CD8-positive, alpha-beta memory T cell (primary cell): ENCODE results near the gene SPRTN. TPM values are rescaled to one million over a fixed set of nuclear protein-coding genes. Genes with fewer than 3 reads are reported as not detected.
A peak's percentile ranks its signal among the peaks of the same experiment; 100 is the strongest.
"Not testable (repeated sequence)": the region's sequence is repeated elsewhere in the genome, so short reads cannot be mapped to it uniquely, and the experiment has no call there.

Experiments
- CTCF ChIA-PET: fragments of 350-600 bp; sonication (Branson Sonifier 250); formaldehyde crosslinking; loops from one replicate; lab custom pipeline; 2021; ENCODE audit warnings: antibody characterized with exemption; lab: Charles Lee
- POLR2A ChIA-PET: fragments of 350-600 bp; sonication (Branson Sonifier 250); formaldehyde crosslinking; loops from one replicate; lab custom pipeline; 2021; ENCODE audit warnings: antibody characterized with exemption; lab: Charles Lee
- DNase-seq, 5 donors: peaks; one replicate each; pipeline versions ENCODE4 v3.0.0 to v3.0.0-alpha.2; 2020 to 2022; ENCODE audit warnings: mixed read lengths in 1 of 5
- H3K27ac ChIP-seq: one replicate; pipeline ENCODE4 v1.7.0; 2013; ENCODE audit warnings: low read depth, mild to moderate bottlenecking, low read length, moderate library complexity
- H3K27me3 ChIP-seq: 2 replicates; pipeline ENCODE4 v1.7.0; 2013; ENCODE audit warnings: low read length, mild to moderate bottlenecking; ENCODE audit not compliant: insufficient read depth, poor library complexity, severe bottlenecking
- H3K36me3 ChIP-seq: 2 replicates; pipeline ENCODE4 v1.7.0; 2013; ENCODE audit warnings: mild to moderate bottlenecking, low read length, moderate library complexity; ENCODE audit not compliant: insufficient read depth
- H3K4me1 ChIP-seq: 2 replicates; pipeline ENCODE4 v1.7.0; 2013; ENCODE audit warnings: mild to moderate bottlenecking, low read length, moderate library complexity; ENCODE audit not compliant: insufficient read depth
- H3K4me3 ChIP-seq: 2 replicates; pipeline ENCODE4 v1.7.0; 2013; ENCODE audit warnings: mild to moderate bottlenecking, low read length
- H3K9me3 ChIP-seq: 2 replicates; pipeline ENCODE4 v1.7.0; 2013; ENCODE audit warnings: mild to moderate bottlenecking, low read length
- H3K27ac Mint-ChIP-seq, 8 donors: one replicate each; pipeline ENCODE4 v1.8.0; 2020 to 2021; ENCODE audit warnings: mixed read lengths in 8 of 8, mild to moderate bottlenecking in 6 of 8, inconsistent platforms in 3 of 8, moderate library complexity in 3 of 8
- H3K27me3 Mint-ChIP-seq, 2 donors: one replicate each; pipeline ENCODE4 v1.8.0; 2020 to 2021; ENCODE audit warnings: mixed read lengths in 2 of 2, mild to moderate bottlenecking in 1 of 2, moderate library complexity in 1 of 2
- H3K36me3 Mint-ChIP-seq, 3 donors: one replicate each; pipeline ENCODE4 v1.8.0; 2020 to 2021; ENCODE audit warnings: mixed read lengths in 3 of 3, inconsistent platforms in 1 of 3, mild to moderate bottlenecking in 1 of 3
- H3K4me1 Mint-ChIP-seq, 3 donors: one replicate each; pipeline ENCODE4 v1.8.0; 2020 to 2021; ENCODE audit warnings: mixed read lengths in 3 of 3, inconsistent platforms in 1 of 3, mild to moderate bottlenecking in 1 of 3
- H3K4me3 Mint-ChIP-seq, 7 donors: one replicate each; pipeline ENCODE4 v1.8.0; 2020 to 2021; ENCODE audit warnings: mixed read lengths in 7 of 7, mild to moderate bottlenecking in 6 of 7, moderate library complexity in 4 of 7, inconsistent platforms in 2 of 7
- H3K9me3 Mint-ChIP-seq, 5 donors: one replicate each; pipeline ENCODE4 v1.8.0; 2020 to 2022; ENCODE audit warnings: mixed read lengths in 5 of 5, mild to moderate bottlenecking in 3 of 5, moderate library complexity in 2 of 5, inconsistent platforms in 1 of 5
- polyA plus RNA-seq: library from polyadenylated mRNA; unstranded; fragments of 300-500 nt; fragmentation: Illumina TruSeq; gene quantifications from one replicate; pipeline ENCODE4 v1.2.3, GENCODE V29; 2021
- total RNA-seq, 2 experiments: library from RNA; stranded (reverse); gene quantifications; one replicate each; pipeline ENCODE4 v1.2.3, GENCODE V29; 2021

The SPRTN gene
- total and polyA plus RNA-seq, 3 experiments from 2014 or later, result 10.7 to 16.6 (median 12.7) TPM

DNA sequence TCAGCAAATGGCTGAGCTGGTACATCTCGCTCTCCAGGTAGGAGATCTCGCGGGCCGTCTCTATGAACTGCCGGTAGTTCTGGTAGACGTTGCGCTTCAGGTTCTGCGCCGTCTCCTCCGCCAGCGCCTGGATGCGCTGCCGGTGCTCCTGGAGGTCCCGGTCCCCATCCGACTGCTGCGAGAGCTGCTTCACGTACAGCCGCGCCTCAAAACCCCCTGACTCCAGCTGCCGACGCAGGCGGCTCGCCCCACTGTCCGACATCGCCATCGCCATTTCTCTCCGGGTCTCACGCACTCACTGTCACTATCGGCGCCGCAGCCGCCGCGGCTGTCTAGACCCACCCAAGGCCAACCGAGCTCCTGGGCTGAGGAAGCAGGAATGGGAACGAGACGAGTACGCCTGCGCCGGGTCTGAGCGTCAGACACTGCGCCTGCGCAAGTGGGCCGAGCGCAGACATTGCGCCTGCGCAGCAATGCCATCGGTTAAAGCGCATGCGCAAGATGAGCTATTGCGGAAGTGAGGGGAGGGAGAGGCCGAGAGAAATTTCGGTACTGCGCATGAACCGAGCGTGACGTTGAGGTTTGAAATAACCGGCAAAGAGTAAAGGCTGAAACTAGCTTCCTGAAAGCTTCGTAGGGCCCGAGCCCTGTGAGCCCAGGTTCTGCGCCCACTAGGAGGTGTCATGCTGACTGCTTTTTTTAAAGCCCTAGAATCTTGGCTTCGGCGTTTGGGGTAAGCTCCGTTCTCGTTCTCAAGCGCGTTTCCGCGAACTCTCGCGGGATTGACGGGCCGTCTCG is 422 bp upstream of the SPRTN start, which contains the start of gene EXOC8:
EXOC8 (minus strand) TSS at position 381 of the 798 bp plus-strand sequence; CDS start at position 274, 107 bp downstream.
- H3K27ac Mint-ChIP-seq, result peak within 1 kb of the TSS; percentile 99 to 100 (median 100)
- peak within 1 kb of the TSS; percentile 98 to 100 (median 100) for H3K4me3 Mint-ChIP-seq
- peaks cover 0 to 8% of the 10 kb centered on the region in 2 donors for H3K27me3 Mint-ChIP-seq
- DNase-seq, result peak; percentile 95 to 99 (median 99)
- Histone ChIP-seq H3K4me3 (peak within 1 kb of the TSS; percentile 100), H3K4me1 (peaks cover 56% of the 10 kb centered on the region), H3K36me3 (no peaks in the 10 kb centered on the region), H3K9me3 (no peaks in the 10 kb centered on the region), H3K27me3 (no peaks in the 10 kb centered on the region), H3K27ac (peak within 1 kb of the TSS; percentile 99)
- peaks cover 0 to 3% (median 2%) of the 10 kb centered on the region in 5 donors for H3K9me3 Mint-ChIP-seq
- ChIA-PET POLR2A (interaction anchor here (0.6 to 2.4 kb wide), 11 partner anchors 12 to 275 kb away, joined by 3 to 25 read pairs (median 4); partner anchors contain the start of genes EGLN1, GNPAT and TSNAX), CTCF (interaction anchor here (0.8 to 2.8 kb wide), 13 partner anchors 9 to 270 kb away, joined by 3 to 9 read pairs (median 4); partner anchors contain the start of gene TSNAX)
- peaks cover 14 to 60% (median 19%) of the 10 kb centered on the region in 3 donors for H3K36me3 Mint-ChIP-seq
- peaks cover 65 to 83% (median 80%) of the 10 kb centered on the region in 3 donors for H3K4me1 Mint-ChIP-seq

GRCh38 chr1:231340328-231341013 is 2.4 kb downstream of the SPRTN start:
- no peaks in the 10 kb centered on the region for H3K27me3 ChIP-seq
- Mint-ChIP-seq H3K27ac (peak overlapping the region in 1 of 8 donors; percentile 50), H3K4me3 (peak overlapping the region in 1 of 7 donors; percentile 20), H3K27me3 (peaks cover 0 to 8% of the 10 kb centered on the region in 2 donors), H3K36me3 (peaks cover 8 to 63% (median 14%) of the 10 kb centered on the region in 3 donors), H3K9me3 (peaks cover 0 to 3% (median under 1%) of the 10 kb centered on the region in 5 donors), H3K4me1 (peaks cover 46 to 73% (median 71%) of the 10 kb centered on the region in 3 donors)
- no peaks in the 10 kb centered on the region for H3K9me3 ChIP-seq
- no peak overlapping the region for H3K4me3 ChIP-seq
- H3K4me1 ChIP-seq, result peaks cover 30% of the 10 kb centered on the region
- DNase-seq, result no peak
- no peak overlapping the region for H3K27ac ChIP-seq
- CTCF ChIA-PET, result interaction anchor here (1.5 kb wide), 1 partner anchor 25 kb away, joined by 3 read pairs; no protein-coding TSS in a partner anchor
- H3K36me3 ChIP-seq, result peaks cover 4% of the 10 kb centered on the region
- POLR2A ChIA-PET, result no interaction called here

DNA sequence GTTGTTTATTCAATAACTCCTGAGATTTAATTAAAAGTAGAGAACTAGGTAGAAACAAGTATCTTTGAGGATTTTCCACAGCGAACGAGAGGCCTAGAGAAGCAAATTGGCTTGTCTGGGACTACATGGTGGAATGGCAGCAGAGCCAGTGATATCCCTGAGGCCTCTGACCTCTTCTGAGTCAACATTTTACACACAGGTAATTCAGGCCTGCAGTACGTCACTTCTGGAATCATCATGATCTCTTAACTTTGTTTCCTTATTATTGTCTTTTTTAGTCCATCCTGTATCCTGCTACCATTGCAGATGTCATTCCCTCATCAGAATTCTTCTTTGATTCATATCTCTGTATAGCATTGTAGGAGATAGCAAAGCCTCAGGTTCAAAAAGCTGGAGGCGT is 9.9 kb downstream of the SPRTN start:
- no peak overlapping the region for H3K4me3 ChIP-seq
- H3K9me3 ChIP-seq, result no peaks in the 10 kb centered on the region
- peaks cover 54% of the 10 kb centered on the region for H3K36me3 ChIP-seq
- no peaks in the 10 kb centered on the region for H3K27me3 ChIP-seq
- Mint-ChIP-seq H3K36me3 (peaks cover 8 to 76% (median 21%) of the 10 kb centered on the region in 3 donors), H3K27ac (no peak overlapping the region), H3K27me3 (no peaks in the 10 kb centered on the region), H3K4me1 (peaks cover 6 to 25% (median 17%) of the 10 kb centered on the region in 3 donors), H3K9me3 (no peaks in the 10 kb centered on the region), H3K4me3 (no peak overlapping the region)
- no peak overlapping the region for H3K27ac ChIP-seq
- ChIA-PET POLR2A (no interaction called here), CTCF (interaction anchor here (1.4 kb wide), 1 partner anchor 31 kb away, joined by 3 read pairs; no protein-coding TSS in a partner anchor)
- DNase-seq, result no peak
- no peaks in the 10 kb centered on the region for H3K4me1 ChIP-seq

DNA sequence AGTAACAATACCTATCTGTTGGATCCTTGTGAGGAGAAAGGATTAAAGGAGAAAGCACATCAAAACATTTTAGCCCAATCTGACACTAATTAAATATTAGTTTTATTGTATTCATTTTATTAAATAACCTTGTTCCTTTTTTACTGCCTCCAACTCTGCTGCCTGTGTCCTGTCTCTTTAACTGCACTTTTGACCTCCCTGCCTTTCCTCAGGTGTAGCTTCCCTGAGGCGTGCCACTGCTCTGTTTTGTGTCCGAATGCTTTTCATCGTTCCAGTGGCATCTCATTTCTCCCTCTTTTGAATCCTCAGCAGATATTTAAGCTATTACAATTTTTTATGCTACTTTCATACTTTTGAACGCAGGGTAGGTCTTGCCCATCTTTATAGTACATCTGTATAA is 10.3 kb downstream of the SPRTN start:
- H3K27me3 Mint-ChIP-seq, result no peaks in the 10 kb centered on the region
- H3K36me3 Mint-ChIP-seq, result peaks cover 8 to 76% (median 23%) of the 10 kb centered on the region in 3 donors
- H3K4me1 ChIP-seq, result no peaks in the 10 kb centered on the region
- no peaks in the 10 kb centered on the region for H3K27me3 ChIP-seq
- H3K4me1 Mint-ChIP-seq, result peaks cover 6 to 24% (median 14%) of the 10 kb centered on the region in 3 donors
- H3K27ac ChIP-seq, result no peak overlapping the region
- H3K9me3 Mint-ChIP-seq, result no peaks in the 10 kb centered on the region
- no peak overlapping the region for H3K4me3 ChIP-seq
- H3K36me3 ChIP-seq, result peaks cover 57% of the 10 kb centered on the region
- no peak overlapping the region for H3K27ac Mint-ChIP-seq
- CTCF ChIA-PET, result interaction anchor here (0.7 to 1.4 kb wide), 3 partner anchors 9 to 32 kb away, joined by 3 to 5 read pairs (median 3); partner anchors contain the start of genes EXOC8 and SPRTN
- DNase-seq, result no peak
- H3K4me3 Mint-ChIP-seq, result no peak overlapping the region
- H3K9me3 ChIP-seq, result no peaks in the 10 kb centered on the region
- POLR2A ChIA-PET, result no interaction called here

GRCh38 chr1:231348856-231349255 is 10.8 kb downstream of the SPRTN start:
- POLR2A ChIA-PET, H3K9me3 Mint-ChIP-seq, H3K4me1 ChIP-seq, H3K27me3 ChIP-seq, H3K4me3 ChIP-seq, H3K9me3 ChIP-seq, DNase-seq, H3K27ac Mint-ChIP-seq, H3K27me3 Mint-ChIP-seq, H3K27ac ChIP-seq, H3K4me3 Mint-ChIP-seq: not testable (repeated sequence)
- Mint-ChIP-seq H3K36me3 (peaks cover 8 to 74% (median 21%) of the 10 kb centered on the region in 3 donors), H3K4me1 (peaks cover 5 to 20% (median 9%) of the 10 kb centered on the region in 3 donors)
- peaks cover 54% of the 10 kb centered on the region for H3K36me3 ChIP-seq
- CTCF ChIA-PET, result interaction anchor here (0.7 to 1.4 kb wide), 3 partner anchors 9 to 32 kb away, joined by 3 to 5 read pairs (median 3); partner anchors contain the start of genes EXOC8 and SPRTN

DNA sequence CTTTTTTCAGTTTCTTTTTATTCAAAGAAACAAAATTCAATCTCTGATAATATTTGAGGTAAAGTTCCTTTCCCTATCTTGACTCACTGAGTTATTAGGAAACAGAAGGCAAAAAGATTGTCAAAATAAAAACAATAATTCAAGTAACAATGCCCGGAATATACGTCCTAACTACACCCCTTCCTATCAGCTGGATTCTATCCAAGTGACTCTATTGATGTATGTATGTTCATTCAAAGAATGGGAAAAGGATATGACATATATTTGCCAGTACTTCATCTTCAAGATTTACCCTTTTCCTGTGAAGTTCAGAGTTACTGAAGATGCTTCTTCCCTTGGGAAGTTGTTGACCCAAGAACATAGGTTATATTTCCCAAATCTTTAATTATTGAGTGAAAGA is 13.7 kb downstream of the SPRTN start:
- Mint-ChIP-seq H3K9me3 (no peaks in the 10 kb centered on the region), H3K4me1 (peaks cover 0 to 7% (median 2%) of the 10 kb centered on the region in 3 donors), H3K36me3 (peaks cover 8 to 58% (median 22%) of the 10 kb centered on the region in 3 donors), H3K27me3 (no peaks in the 10 kb centered on the region), H3K27ac (no peak overlapping the region), H3K4me3 (no peak overlapping the region)
- H3K27me3 ChIP-seq, result no peaks in the 10 kb centered on the region
- no peaks in the 10 kb centered on the region for H3K9me3 ChIP-seq
- no peaks in the 10 kb centered on the region for H3K4me1 ChIP-seq
- ChIA-PET CTCF (no interaction called here), POLR2A (no interaction called here)
- H3K27ac ChIP-seq, result no peak overlapping the region
- H3K4me3 ChIP-seq, result no peak overlapping the region
- H3K36me3 ChIP-seq, result peaks cover 54% of the 10 kb centered on the region
- no peak for DNase-seq

DNA sequence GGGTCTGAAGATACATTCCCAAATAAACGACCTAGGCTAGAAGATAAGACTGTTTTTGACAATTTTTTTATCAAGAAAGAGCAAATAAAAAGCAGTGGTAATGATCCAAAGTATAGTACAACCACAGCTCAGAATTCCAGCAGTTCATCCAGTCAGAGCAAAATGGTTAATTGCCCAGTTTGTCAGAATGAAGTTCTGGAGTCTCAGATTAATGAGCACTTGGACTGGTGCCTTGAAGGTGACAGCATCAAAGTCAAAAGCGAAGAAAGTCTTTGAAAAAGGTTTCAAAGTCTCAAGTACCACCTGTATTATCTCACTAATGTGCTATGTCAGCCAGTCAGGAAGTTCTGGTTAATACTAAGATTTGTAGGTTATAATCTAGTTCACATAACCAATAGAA is 15.0 kb downstream of the SPRTN start:
- H3K27me3 ChIP-seq, result no peaks in the 10 kb centered on the region
- ChIA-PET POLR2A (no interaction called here), CTCF (no interaction called here)
- no peak overlapping the region for H3K4me3 ChIP-seq
- Mint-ChIP-seq H3K27me3 (no peaks in the 10 kb centered on the region), H3K27ac (no peak overlapping the region), H3K4me1 (peaks cover 7 to 14% (median 8%) of the 10 kb centered on the region in 3 donors), H3K36me3 (peaks cover 8 to 49% (median 19%) of the 10 kb centered on the region in 3 donors), H3K4me3 (no peak overlapping the region), H3K9me3 (no peaks in the 10 kb centered on the region)
- DNase-seq, result no peak
- H3K9me3 ChIP-seq, result no peaks in the 10 kb centered on the region
- H3K36me3 ChIP-seq, result peaks cover 46% of the 10 kb centered on the region
- H3K4me1 ChIP-seq, result no peaks in the 10 kb centered on the region
- no peak overlapping the region for H3K27ac ChIP-seq
